Inflammatory macrophage treated with lipopolysaccharide for 4 hours (primary cell): ENCODE results near the gene SCN1A.
"Not testable (repeated sequence)": the region's sequence is repeated elsewhere in the genome, so short reads cannot be mapped to it uniquely, and the experiment has no call there.

Source experiments
- DNase-seq: peaks from one replicate; pipeline ENCODE4 v3.0.0-alpha.2; 2020

SCN1A gene

GRCh38 chr2:166081131-166081632, 46.6 kb downstream of the SCN1A start:
- DNase-seq, result no peak

GRCh38 chr2:166074430-166074829, 53.4 kb downstream of the SCN1A start:
- no peak for DNase-seq

GRCh38 chr2:166074011-166074410, 53.8 kb downstream of the SCN1A start:
- no peak for DNase-seq

- no peak for DNase-seq
These were observed 57.6 kb downstream of the SCN1A start for GRCh38 chr2:166070231-166070630.

DNA sequence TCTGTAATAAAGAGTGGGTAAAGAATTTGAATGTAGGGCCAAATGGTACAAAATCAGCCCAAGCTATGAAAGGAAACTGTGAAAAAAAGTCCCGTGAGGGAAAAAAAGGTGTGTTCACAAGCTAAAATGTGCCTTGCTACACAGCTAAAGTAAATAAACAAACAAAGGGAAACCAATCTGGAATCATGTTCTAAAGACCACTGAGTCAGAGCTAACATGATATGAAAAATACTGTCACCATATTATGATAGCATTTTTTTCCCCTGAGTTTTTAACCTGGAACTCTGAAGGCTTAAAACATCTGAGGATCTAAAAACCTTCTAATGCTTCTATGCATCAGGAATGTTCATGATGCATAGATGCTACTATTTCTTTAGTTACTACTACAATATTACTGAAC, 58.8 kb downstream of the SCN1A start:
- no peak for DNase-seq

DNA sequence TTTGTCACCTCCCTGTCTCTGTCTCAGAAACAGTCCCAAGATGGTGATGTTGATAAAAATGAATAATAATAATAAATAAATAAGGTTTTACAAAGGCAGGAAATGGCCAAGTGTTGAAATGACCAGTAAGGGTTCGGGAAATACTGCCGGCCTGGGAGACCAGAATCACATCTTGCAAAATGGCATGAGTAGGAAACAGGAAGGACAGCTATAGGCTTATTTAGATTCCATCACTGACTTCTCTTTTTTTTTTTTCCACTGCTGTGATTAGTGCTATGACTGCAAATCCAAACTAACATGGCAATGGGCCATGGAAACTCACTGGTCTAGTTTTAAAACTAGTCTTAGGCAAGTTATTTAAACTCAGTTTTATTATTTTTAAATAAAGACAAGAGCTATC, 60.6 kb downstream of the SCN1A start:
- peak; percentile 80 for DNase-seq

DNA sequence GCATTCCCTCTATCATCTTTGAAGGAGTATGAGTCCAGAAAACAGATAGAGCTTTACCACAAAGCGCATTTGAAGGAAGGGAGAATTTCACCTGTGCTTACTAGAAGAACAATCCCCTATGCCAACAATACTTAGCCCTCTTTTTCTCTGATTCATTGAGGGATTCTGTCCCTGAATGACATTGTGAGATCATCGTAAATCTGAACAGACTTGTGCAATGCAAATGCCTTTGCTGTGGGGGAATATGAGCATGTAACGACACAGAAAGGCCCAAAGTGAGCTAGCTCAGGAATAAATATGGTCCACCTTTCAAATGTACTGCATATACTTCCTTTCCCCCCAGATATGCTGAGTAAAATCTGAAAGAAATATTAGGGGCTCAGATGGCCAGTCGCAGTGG, 67.6 kb downstream of the SCN1A start:
- DNase-seq, result no peak

GRCh38 chr2:166057370-166058164, 70.3 kb downstream of the SCN1A start:
- peak; percentile 53 for DNase-seq

GRCh38 chr2:166044853-166045483, 82.9 kb downstream of the SCN1A start:
- no peak for DNase-seq

GRCh38 chr2:166042768-166043390, 84.9 kb downstream of the SCN1A start:
- DNase-seq, result no peak

GRCh38 chr2:166042356-166042755, 85.5 kb downstream of the SCN1A start:
- DNase-seq, result peak; percentile 2

DNA sequence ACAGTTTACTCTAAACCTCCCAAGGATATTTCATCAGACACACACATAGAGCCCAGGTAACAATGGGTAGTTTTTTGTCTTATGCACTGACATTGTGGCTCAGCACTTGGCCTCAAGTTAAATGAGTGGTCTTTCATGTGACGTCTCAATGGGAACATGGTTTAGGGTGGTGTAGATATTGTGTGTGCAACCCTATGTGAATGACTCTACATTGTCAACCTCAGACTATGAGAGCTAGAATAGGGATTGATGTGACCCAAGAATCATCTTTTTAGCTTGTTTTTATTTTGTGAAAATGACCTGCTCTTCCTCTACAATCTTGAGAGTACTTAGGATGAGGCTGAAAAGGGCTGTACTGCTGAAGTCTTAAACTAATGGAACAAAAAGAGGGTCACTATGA, 86.2 kb downstream of the SCN1A start:
- no peak for DNase-seq

- DNase-seq, result no peak
These were observed 95.5 kb downstream of the SCN1A start for GRCh38 chr2:166032361-166032760.

- DNase-seq, result no peak
These were observed 96.8 kb downstream of the SCN1A start for GRCh38 chr2:166031054-166031453.

- no peak for DNase-seq
These were observed 102.5 kb downstream of the SCN1A start for GRCh38 chr2:166025313-166025712.

DNA sequence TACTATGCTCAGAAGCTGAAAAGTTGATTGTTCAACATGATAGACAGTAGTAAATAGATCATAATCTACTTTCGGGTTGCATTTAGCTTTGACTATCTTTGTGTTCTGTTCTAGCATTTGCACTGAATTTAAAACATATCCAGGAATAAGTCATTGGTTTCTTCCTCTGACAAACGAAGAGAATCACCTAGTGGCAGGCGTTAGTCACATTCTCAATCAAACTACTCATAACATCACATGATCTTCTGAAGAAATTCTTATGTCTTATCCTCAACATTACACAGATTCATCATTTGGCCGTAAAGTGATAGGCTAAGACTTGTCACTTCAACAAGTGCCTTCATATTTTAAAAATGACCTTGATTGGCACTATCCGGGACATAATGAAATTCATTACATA, 110.6 kb downstream of the SCN1A start:
- DNase-seq, result no peak

DNA sequence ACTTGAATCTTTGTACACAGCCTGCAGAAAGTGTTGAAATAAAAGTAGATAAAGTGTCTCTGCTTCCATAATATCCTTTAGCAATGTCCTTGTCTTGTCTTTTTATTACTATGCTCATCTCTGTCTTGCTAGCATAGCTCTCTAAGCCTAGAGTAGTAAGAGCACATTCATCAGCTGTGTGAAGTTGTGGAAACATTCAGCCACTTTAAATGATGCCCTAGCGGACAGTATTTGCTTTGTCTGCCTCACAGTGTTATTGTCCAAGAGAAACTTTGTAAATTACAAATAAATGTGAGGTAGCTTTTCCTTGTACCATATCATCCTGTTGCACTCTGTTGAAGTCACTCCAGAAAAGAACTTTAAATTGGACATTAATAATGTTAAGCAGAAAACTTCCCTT, 113.9 kb downstream of the SCN1A start:
- no peak for DNase-seq

DNA sequence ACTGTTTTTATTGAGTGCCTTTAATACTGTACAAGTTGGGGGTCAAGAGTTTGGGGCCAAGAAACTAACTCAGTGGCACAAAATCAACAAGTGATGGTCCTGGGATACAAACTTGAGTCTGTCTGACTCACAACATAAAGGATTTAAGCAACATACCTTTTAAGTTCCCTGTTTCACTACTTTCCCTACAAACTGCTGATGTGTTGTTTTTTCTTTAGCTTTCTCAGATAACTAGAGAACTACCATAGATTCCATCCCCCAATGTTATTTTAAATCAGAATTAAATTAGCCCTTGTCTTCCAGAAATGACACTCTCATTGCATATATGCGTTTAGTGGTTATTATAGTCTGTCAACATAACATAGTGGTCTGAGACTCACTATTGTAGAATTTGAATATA, 116.2 kb downstream of the SCN1A start:
- no peak for DNase-seq

GRCh38 chr2:166000401-166000800, 127.4 kb downstream of the SCN1A start:
- DNase-seq, result no peak

- no peak for DNase-seq
These were observed 137.0 kb downstream of the SCN1A start for GRCh38 chr2:165990846-165991245.

- DNase-seq, result no peak
These were observed 138.0 kb downstream of the SCN1A start for GRCh38 chr2:165989851-165990250.

DNA sequence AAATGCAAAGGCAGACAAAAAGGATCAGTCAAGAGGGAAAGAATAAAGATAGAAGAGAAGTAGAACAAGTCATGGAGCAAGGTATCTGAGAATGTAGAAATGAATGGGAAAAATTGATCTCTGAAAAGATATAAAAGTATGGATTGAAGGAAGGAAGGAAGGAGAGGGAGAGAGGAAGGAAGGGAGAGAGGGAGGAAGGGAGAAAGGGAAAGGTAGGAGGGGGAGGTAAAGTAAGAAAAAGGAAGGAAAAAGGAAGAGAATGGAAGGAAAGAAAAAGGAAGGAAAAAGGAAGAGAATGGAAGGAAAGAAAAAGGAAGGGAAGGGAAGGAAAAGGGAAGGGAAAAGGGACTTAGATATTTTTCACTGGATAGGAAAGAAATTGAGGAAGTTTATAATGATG, 142.7 kb downstream of the SCN1A start:
- no peak for DNase-seq

DNA sequence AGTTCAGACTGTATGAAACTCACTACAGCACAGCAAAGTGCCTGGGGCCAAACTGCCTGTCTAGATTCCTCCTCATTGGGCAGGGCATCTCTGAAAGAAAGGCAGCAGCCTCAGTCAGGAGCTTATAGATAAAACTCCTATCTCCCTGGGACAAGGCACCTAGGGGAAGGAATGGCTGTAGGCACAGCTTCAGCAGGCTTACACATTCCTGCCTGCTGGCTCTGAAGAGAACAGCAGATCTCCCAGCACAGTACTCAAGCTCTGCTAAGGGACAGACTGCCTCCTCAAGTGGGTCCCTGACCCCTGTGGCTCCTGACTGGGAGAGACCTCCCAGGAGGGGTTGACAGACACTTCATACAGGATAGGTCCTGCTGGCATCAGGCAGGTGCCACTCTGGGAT, 155.7 kb downstream of the SCN1A start:
- DNase-seq, result not testable (repeated sequence)

DNA sequence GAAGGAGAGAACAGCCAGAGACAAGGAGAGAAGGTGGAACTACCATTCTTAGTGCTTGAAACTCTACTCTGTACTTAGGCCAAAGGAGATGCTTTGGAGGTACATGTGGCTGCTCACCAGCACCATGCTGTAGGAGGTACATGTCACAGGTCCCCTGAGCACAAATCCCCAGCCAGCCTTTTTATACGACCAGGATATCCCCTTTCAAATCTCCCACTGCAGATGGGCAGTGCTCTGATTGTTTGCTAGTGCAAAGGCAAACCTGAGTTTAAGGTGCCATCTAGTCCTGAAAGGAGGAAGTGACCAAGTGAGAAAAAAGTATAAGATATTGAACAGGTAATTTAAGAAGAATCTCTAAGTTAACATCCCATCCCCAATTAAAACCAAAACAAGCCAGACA, 157.2 kb downstream of the SCN1A start:
- DNase-seq, result no peak
